ENCODE results near the gene DNAH7.

GRCh38 chr2:196036442-196036841 lies 32.2 kb downstream of the DNAH7 start:
- TF ChIP-seq CTCF (IDR thresholded peaks at IDR 0.05): no peak
- TF ChIP-seq POLR2A (IDR thresholded peaks at IDR 0.05): no peak

All from tibial nerve (tissue), 3 donors.